ENCODE results near the gene AFDN.

The AFDN gene

GRCh38 chr6:167796192-167796981 lies 30.3 kb upstream of the AFDN start:
- no peak for DNase-seq (ENCODE audit: low read depth in 3 of 3)

- DNase-seq (ENCODE audit: low read depth in 3 of 3), result no peak
Observed at GRCh38 chr6:167797011-167797471, 29.7 kb upstream of the AFDN start.

- no peak for DNase-seq (ENCODE audit: low read depth in 3 of 3)
Observed at GRCh38 chr6:167797476-167798265, 29.0 kb upstream of the AFDN start.

DNA sequence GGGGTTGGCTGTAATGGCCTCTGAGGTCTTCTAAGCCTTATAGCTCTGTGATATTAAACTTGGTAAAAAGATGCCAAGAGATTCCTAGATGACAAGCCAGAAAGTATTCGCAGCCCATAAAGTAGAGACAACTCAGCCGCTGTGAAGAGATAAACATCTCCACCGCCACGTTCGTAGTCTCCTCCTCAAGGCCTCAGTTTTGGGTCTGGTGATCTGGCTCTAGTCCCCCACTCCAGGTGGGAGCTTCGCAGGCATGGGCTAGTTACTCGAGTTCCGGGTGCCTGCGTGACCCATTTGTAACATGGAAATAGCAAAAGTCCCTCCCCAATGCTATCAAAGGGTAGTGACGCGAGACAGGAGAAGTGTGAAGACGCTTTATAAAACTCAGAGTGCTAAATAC lies 28.3 kb upstream of the AFDN start:
- no peak for DNase-seq (ENCODE audit: low read depth in 3 of 3)

- DNase-seq (ENCODE audit: low read depth in 3 of 3), result no peak
Observed at GRCh38 chr6:167799033-167799821, 27.5 kb upstream of the AFDN start.

DNA sequence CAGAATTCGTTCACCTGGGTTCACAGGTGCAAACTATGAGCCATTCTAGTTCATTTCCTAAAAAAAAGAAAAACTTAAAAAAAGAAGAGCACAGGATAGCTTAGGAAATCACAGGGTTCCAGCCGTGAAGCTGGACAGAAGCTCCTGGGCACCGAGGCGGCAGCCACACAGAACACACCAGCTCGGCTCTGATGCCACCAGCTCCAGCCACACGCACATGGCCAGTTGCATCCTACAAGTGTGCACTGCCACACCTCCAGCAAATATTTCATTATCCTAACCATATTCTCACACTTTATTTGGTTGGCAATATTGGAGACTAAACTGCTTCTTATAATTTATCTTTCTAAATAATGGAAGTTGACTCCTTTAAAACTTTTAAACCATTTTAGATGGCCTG lies 26.2 kb upstream of the AFDN start:
- DNase-seq (ENCODE audit: low read depth in 3 of 3), result no peak

GRCh38 chr6:167801263-167801662 lies 25.4 kb upstream of the AFDN start:
- no peak for DNase-seq (ENCODE audit: low read depth in 3 of 3)

GRCh38 chr6:167802339-167802738 lies 24.4 kb upstream of the AFDN start:
- no peak for DNase-seq (ENCODE audit: low read depth in 3 of 3)

DNA sequence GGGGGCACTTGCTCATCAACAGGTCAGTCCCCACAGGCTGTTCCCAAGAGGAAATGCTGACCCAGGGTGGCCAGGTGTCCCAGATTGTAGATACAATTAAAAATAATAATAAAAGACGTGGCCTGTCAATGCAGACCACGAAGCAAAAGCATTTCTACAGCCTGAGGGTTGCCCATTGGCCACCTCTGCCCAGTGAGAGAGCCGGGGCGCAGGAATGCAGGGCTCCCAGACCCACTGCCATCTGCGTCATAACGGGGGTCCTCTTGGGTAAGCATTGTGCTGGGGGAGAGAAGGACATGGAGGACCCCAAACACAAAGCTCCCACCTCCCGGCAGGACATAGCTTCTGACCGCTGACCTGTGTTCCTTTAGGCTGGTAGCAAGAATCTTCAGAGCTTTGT lies 22.9 kb upstream of the AFDN start:
- DNase-seq (ENCODE audit: low read depth in 3 of 3), result no peak

- DNase-seq (ENCODE audit: low read depth in 3 of 3), result no peak
Observed at GRCh38 chr6:167804281-167805013, 22.3 kb upstream of the AFDN start.

GRCh38 chr6:167805349-167806060 lies 21.2 kb upstream of the AFDN start:
- DNase-seq (ENCODE audit: low read depth in 3 of 3), result no peak

GRCh38 chr6:167806061-167806700 lies 20.5 kb upstream of the AFDN start:
- no peak for DNase-seq (ENCODE audit: low read depth in 3 of 3)

DNA sequence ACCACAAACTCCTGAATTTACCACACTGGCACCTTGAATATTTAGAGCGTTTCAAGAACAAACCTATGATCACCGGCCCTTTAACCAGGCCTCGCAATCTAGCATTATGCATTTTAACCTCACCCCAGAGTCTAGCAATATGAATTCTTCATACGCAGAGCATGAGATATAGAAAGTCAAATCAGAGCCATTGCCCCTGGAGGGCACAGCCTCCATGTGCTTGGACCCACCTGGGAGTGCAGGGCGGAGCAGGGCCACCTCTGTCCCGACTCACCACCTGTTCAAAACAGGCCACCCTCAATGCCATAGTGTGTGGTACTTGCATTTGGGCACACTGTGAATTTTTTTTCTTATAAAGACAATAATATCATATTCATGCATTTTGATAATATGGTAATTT lies 19.5 kb upstream of the AFDN start:
- DNase-seq (ENCODE audit: low read depth in 3 of 3), result no peak

DNA sequence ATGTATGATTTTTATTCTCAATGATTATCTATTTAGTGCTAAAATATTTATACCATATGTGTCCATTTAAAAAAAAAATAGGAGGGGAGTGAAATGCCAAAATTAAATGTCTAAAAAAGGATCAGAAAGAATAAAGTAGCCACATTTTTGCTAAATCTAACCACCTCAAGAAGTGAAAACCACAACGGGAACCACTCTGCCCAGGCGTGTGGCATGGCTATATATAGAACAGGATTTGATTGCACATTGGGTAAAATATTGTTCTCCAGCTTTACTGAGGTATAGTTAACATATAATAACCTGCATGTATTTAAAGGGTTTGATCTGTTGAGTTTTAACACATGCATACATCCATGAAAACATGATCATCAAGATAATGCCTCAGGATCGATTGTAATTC lies 19.0 kb upstream of the AFDN start:
- no peak for DNase-seq (ENCODE audit: low read depth in 3 of 3)

DNA sequence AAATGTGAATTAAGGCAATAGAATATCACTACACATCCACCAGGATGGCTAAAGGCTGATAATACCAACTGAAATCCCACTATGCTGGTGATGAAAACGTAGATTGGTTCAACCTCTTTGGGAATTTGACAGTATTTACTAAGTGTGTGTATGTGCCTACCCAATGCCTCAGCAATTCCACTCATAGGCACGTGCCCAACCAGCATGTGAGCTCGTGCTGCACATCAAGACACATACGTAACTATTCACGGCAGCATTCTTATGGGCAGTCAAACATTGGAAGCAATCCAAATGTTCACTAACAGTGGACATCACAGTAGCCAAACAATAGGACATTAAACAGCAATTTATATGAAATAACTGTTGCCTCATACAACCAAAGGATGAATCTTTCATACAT lies 15.7 kb upstream of the AFDN start:
- DNase-seq (ENCODE audit: low read depth in 3 of 3), result no peak

- no peak for DNase-seq (ENCODE audit: low read depth in 3 of 3)
Observed at GRCh38 chr6:167811442-167812087, 15.1 kb upstream of the AFDN start.

- no peak for DNase-seq (ENCODE audit: low read depth in 3 of 3)
Observed at GRCh38 chr6:167812088-167812487, 14.6 kb upstream of the AFDN start.

- DNase-seq (ENCODE audit: low read depth in 3 of 3), result no peak
Observed at GRCh38 chr6:167815296-167815980, 11.3 kb upstream of the AFDN start.

DNA sequence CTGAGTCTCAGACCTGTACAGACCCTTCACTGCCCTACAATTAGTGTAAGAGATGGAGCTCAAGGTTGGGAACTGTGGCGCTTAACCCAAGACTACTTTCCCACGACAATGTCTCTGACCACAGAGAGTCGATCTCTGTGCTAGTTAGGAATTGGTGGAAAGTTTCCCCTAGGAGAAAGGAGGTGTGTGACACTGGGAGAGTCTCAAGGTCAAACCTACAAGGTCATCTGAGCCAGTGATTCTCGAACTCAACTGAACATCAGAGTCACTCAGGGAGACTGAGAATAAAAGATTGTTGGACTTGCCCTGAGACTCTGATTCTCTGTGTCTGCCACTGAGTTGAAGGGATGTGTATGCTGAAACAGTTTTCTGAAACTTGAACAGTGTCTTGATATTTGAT lies 9.7 kb upstream of the AFDN start:
- DNase-seq (ENCODE audit: low read depth in 3 of 3), result no peak
